Progenitor cell of endocrine pancreas (in vitro differentiated cells): ENCODE data around the gene FAM163B. TPM values are rescaled to one million over a fixed set of nuclear protein-coding genes. Genes with fewer than 3 reads are reported as not detected.

Experiments
- DNase-seq: peaks from one replicate; pipeline ENCODE4 v3.0.0; 2021; ENCODE audit warnings: low spot score; ENCODE audit not compliant: unreplicated experiment
- H3K27ac Mint-ChIP-seq: 2 replicates; pipeline ENCODE4 v1.8.0; 2021; ENCODE audit warnings: mild to moderate bottlenecking, moderate library complexity, mixed read lengths
- H3K27me3 Mint-ChIP-seq: 2 replicates; pipeline ENCODE4 v1.8.0; 2021; ENCODE audit warnings: mixed read lengths
- H3K36me3 Mint-ChIP-seq: 2 replicates; pipeline ENCODE4 v1.8.0; 2022; ENCODE audit warnings: mixed read lengths; ENCODE audit not compliant: insufficient read depth
- H3K4me1 Mint-ChIP-seq: 2 replicates; pipeline ENCODE4 v1.8.0; 2021; ENCODE audit warnings: low read depth, mixed read lengths
- H3K4me3 Mint-ChIP-seq: 2 replicates; pipeline ENCODE4 v1.8.0; 2021; ENCODE audit warnings: low read depth, mild to moderate bottlenecking, moderate library complexity, mixed read lengths
- H3K9me3 Mint-ChIP-seq: 2 replicates; pipeline ENCODE4 v1.8.0; 2021; ENCODE audit warnings: low read depth, mixed read lengths
- total RNA-seq: library from RNA; stranded (reverse); gene quantifications from 2 replicates; pipeline ENCODE4 v1.2.1, GENCODE V29; 2021
- TF ChIP-seq, protein P1 (sequence below): fragments of 200-600 bp; sonication (generic); IDR thresholded peaks from one replicate; pipeline ENCODE4 v1.5.0; 2021; ENCODE audit warnings: antibody characterized with exemption, mild to moderate bottlenecking; ENCODE audit not compliant: unreplicated experiment

The FAM163B gene
- total RNA-seq, 1 donor from 2014 or later = not detected

DNA sequence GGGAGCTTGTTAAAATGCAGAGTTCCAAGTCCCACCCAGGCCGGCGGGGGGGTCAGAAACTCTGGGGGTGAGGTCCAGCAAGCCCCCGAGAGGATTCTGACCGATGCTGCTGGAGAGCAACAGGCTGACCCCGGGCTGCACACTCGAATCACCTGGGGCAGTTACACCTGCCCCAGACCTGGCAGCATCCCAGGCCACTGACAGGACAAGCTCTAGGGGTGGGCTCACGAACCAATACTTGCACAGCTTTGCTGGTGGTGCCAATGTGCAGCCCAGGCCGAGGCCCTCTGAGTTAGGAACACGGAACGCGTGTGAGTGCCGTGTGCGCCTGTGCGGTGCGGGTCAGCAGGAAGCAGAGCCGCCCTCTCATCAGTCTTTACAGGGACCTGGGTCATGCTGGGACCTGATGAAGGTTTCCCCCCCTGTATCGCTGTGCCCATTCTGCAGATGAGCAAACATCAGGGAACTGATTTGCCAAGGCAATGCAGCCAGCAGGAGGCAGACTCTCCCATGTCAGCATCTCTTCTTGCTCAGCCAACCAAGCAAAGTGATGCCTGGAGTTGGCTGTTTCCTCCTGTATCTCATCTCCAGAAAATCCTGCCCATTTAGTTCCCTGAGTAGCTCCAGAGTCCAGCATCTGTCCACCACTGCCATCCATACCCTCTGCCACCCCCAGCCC, 16.3 kb downstream of the FAM163B start:
- peaks cover 13% of the 10 kb centered on the region for H3K9me3 Mint-ChIP-seq
- H3K4me1 Mint-ChIP-seq = no peaks in the 10 kb centered on the region
- H3K27ac Mint-ChIP-seq = no peak overlapping the region
- no peak overlapping the region for H3K4me3 Mint-ChIP-seq
- peaks cover 3% of the 10 kb centered on the region for H3K36me3 Mint-ChIP-seq
- H3K27me3 Mint-ChIP-seq = peaks cover 15% of the 10 kb centered on the region
- DNase-seq = no peak
- TF ChIP-seq, protein P1, sequence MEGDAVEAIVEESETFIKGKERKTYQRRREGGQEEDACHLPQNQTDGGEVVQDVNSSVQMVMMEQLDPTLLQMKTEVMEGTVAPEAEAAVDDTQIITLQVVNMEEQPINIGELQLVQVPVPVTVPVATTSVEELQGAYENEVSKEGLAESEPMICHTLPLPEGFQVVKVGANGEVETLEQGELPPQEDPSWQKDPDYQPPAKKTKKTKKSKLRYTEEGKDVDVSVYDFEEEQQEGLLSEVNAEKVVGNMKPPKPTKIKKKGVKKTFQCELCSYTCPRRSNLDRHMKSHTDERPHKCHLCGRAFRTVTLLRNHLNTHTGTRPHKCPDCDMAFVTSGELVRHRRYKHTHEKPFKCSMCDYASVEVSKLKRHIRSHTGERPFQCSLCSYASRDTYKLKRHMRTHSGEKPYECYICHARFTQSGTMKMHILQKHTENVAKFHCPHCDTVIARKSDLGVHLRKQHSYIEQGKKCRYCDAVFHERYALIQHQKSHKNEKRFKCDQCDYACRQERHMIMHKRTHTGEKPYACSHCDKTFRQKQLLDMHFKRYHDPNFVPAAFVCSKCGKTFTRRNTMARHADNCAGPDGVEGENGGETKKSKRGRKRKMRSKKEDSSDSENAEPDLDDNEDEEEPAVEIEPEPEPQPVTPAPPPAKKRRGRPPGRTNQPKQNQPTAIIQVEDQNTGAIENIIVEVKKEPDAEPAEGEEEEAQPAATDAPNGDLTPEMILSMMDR = no peak

DNA sequence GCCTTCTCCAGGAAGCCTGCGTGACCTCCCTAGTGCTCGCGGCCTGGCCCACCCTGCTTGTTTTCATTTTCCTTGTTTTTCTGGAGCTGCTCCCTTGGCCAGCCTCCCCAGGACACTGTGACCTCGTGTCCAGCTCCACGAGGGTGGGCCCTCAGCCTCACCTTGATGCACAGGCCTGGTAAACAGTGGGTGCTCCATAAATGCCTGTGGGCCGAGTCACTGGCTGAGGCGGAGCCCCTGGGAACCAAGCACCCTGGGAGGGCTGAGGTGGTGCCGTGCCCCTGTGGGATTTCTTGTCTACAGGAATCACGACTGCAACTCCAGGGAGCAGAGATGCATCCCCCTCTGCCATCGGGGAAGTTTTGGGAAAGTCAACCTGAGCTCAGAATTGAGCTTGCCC, 17.2 kb downstream of the FAM163B start:
- no peak for DNase-seq
- H3K36me3 Mint-ChIP-seq = peaks cover 2% of the 10 kb centered on the region
- TF ChIP-seq, protein P1 = no peak
- H3K9me3 Mint-ChIP-seq = peaks cover 7% of the 10 kb centered on the region
- H3K4me1 Mint-ChIP-seq = no peaks in the 10 kb centered on the region
- no peak overlapping the region for H3K4me3 Mint-ChIP-seq
- peaks cover 15% of the 10 kb centered on the region for H3K27me3 Mint-ChIP-seq
- no peak overlapping the region for H3K27ac Mint-ChIP-seq

DNA sequence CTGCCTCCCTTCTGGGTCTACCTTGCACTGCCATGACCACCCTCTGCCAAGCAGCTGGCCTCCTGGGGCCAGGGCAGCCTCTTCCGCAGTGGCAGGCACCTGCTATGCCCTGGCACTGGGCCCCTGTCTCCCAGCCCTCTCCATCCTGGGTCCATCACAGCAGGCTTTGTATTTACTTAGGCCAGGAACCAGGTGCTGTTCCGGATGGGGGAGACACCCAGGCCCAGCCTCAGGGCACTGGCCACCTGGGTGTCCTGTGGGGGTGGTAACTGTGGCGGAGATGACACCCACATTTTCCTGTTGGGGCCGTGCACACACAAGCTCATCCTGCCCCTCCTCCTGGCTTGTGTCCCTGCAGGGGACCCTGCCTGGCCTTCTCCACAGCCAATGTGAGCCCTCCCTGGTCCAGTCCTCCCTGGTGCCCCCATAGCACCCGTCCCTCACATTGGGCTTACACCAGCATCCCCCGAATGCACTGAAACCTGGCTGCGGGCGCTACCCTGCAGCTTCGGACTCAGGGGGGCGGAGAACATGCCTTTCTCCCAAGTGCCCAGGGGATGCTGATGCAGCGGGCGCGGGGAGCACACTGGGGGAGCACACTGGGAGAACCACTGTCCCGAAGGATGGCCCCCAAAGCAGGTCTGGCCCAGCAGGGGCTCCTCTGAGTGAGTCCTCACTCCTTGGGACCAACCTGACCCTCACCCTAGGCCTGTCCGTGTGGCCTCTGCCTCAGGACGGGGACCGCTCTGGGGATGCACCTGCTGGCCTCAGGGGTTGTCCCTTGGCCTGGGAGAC, 17.9 kb downstream of the FAM163B start:
- Mint-ChIP-seq H3K9me3 (peaks cover 5% of the 10 kb centered on the region), H3K36me3 (peaks cover 2% of the 10 kb centered on the region), H3K27me3 (peaks cover 15% of the 10 kb centered on the region), H3K4me1 (no peaks in the 10 kb centered on the region), H3K4me3 (no peak overlapping the region), H3K27ac (no peak overlapping the region)
- DNase-seq = no peak
- TF ChIP-seq, protein P1 = no peak

DNA sequence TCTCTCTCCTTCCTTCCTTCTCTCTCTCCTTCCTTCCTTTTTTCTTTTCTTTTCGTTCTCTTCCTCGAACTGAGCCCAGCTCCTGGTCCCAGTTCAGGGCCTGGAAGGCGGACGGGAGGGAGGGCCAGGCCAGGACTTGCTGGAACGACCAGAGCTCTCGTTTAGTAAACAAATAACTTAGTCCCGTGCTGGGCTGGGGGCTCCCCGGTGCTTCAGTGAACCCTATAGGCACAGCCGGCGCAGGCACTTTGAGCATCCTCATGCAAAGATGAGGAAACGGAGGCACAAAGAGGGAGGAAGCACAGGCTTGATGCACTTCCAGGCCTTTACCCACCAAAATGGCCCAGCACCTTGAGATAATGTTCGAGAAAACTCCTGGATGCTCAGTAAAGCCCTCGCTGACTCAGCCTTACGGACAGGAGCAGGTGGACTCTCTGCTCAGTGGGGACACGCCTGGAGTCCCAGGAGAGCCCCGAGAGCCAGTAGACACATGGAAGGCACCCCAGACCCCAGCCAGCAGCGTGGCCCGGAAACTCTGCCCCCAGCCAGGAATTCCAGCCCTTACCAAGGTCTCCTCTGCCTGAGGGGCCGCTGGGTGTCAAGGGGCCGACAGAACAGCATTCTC, 18.8 kb downstream of the FAM163B start:
- DNase-seq = no peak
- Mint-ChIP-seq H3K4me3 (no peak overlapping the region), H3K36me3 (peaks cover 2% of the 10 kb centered on the region), H3K27me3 (peaks cover 17% of the 10 kb centered on the region), H3K4me1 (peaks cover 2% of the 10 kb centered on the region), H3K9me3 (peaks cover 5% of the 10 kb centered on the region), H3K27ac (no peak overlapping the region)
- TF ChIP-seq, protein P1 = no peak

DNA sequence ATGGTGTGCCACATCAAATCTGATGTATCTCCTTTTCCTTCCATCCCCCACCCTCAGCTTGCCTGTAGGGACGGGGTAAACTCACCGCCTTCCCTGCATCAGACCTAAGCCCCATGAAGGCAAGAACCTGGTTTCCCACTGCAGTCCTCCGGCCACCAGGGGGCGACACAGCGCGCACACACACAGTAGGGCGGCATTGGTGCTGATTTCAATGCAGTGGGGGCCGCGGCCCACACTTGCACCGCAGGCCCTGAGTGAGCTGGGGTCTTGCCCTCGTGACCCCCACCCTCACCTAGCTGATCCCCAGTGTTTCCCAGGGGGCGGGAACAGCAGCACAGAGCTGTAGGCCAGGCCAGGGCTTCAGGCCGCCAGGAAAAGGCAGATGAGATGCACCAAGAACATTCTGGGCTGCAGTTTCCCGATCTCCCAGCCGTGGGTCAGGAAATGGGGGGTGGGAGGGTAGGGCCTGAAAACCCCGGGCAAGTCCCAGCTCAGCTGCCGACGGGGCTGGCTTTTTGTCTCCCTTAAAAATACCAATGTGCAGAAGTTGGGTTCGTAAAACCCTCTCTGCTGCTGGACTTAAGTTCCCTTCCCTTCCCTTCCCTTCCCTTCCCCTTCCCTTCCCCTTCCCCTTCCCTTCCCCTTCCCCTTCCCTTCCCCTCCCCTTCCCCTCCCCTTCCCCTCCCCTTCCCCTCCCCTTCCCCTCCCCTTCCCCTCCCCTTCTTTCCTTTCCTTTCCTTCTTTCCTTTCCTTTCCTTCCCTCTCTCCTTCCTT, 19.5 kb downstream of the FAM163B start:
- TF ChIP-seq, protein P1 = peak; percentile 46
- peaks cover 5% of the 10 kb centered on the region for H3K4me1 Mint-ChIP-seq
- H3K9me3 Mint-ChIP-seq = peaks cover 5% of the 10 kb centered on the region
- no peak overlapping the region for H3K27ac Mint-ChIP-seq
- peaks cover 2% of the 10 kb centered on the region for H3K36me3 Mint-ChIP-seq
- H3K4me3 Mint-ChIP-seq = no peak overlapping the region
- no peak for DNase-seq
- H3K27me3 Mint-ChIP-seq = peaks cover 17% of the 10 kb centered on the region
